ENCODE measurements around the gene GID4.

DNA sequence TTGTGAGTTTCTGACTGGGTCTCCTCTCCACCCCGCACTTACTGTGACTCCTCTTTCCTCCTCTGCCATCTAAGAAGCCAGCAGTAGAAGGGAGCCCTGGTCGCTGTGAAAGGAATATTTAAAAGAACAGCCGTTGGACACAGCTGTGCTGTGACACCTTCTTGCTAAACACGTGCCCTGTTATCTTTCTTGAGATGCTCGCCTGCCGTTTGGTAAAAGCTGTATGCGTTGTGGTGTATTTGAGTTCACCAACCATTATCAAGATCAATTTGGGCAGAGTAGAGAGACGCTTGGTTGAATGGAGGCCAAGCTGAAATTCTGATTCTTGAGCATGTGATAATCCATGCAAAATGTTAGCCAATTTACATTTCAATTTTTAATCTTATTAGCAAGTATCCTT is 3.8 kb downstream of the GID4 start:
- TF ChIP-seq, protein P1, sequence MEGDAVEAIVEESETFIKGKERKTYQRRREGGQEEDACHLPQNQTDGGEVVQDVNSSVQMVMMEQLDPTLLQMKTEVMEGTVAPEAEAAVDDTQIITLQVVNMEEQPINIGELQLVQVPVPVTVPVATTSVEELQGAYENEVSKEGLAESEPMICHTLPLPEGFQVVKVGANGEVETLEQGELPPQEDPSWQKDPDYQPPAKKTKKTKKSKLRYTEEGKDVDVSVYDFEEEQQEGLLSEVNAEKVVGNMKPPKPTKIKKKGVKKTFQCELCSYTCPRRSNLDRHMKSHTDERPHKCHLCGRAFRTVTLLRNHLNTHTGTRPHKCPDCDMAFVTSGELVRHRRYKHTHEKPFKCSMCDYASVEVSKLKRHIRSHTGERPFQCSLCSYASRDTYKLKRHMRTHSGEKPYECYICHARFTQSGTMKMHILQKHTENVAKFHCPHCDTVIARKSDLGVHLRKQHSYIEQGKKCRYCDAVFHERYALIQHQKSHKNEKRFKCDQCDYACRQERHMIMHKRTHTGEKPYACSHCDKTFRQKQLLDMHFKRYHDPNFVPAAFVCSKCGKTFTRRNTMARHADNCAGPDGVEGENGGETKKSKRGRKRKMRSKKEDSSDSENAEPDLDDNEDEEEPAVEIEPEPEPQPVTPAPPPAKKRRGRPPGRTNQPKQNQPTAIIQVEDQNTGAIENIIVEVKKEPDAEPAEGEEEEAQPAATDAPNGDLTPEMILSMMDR (IDR thresholded peaks at IDR 0.05) = no peak
- TF ChIP-seq POLR2AphosphoS5 (IDR thresholded peaks at IDR 0.05) = no peak
